Measurements from ENCODE around the gene PTPRR.
"Not testable (repeated sequence)": the region's sequence is repeated elsewhere in the genome, so short reads cannot be mapped to it uniquely, and the experiment has no call there.

The PTPRR gene

DNA sequence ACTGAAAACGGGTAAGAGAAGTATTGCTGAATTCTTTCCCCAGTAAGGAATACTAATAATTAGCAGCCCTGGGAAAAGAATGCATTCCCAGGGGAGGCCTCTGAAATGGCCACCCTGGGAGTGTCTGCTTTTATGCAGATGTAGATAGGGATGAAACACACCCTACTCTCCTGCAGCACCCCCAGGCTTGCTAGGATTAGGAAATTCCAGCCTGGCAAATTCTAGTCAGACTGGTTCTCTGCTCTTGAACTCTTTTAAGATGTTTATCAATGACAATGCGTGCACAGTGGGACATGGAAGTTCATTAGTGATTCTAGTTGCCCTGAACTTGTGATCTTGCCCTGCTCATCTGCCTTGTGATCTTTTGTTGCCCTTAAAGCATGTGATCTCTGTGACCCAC lies 112.5 kb downstream of the PTPRR start:
- H3K27ac ChIP-seq; DNase-seq (ENCODE audit: low read depth, low spot score): not testable (repeated sequence)

- DNase-seq (ENCODE audit: low read depth, low spot score): no peak
- H3K27ac ChIP-seq: no peak overlapping the region
Observed at GRCh38 chr12:70806827-70807226, 113.7 kb downstream of the PTPRR start.

- DNase-seq (ENCODE audit: low read depth, low spot score): no peak
- H3K27ac ChIP-seq: no peak overlapping the region
Observed at GRCh38 chr12:70806043-70806442, 114.5 kb downstream of the PTPRR start.

- H3K27ac ChIP-seq: no peak overlapping the region
- no peak for DNase-seq (ENCODE audit: low read depth, low spot score)
Observed at GRCh38 chr12:70798016-70798783, 122.3 kb downstream of the PTPRR start.

DNA sequence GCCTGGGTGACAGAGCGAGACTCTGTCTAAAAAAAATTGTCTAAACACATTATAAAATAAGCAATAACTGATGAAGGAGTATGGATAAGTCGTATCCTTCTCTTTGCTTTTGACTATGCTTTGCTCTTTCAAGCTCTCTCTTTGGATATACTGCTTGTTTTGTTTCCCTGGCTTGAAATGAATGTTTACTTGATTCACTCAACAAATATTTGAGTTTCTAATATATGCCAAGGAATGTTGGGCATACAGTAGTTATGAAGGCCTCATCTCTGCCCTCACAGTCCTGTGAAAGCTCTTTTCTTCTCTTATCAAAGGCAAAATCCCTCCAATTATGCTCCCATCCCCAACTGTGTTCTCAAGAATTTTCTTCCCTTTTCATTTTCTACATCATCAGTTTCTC lies 123.5 kb downstream of the PTPRR start:
- no peak for DNase-seq (ENCODE audit: low read depth, low spot score)
- no peak overlapping the region for H3K27ac ChIP-seq

GRCh38 chr12:70795608-70796007 lies 124.9 kb downstream of the PTPRR start:
- no peak for DNase-seq (ENCODE audit: low read depth, low spot score)

GRCh38 chr12:70794131-70794530 lies 126.4 kb downstream of the PTPRR start:
- no peak for DNase-seq (ENCODE audit: low read depth, low spot score)
- H3K27ac ChIP-seq: no peak overlapping the region

More at GRCh38 chr12:70795608-70796007, 124.9 kb downstream of the PTPRR start:
- H3K27ac ChIP-seq: no peak overlapping the region

- no peak for DNase-seq (ENCODE audit: low read depth, low spot score)
- no peak overlapping the region for H3K27ac ChIP-seq
Observed at GRCh38 chr12:70788774-70789173, 131.8 kb downstream of the PTPRR start.

DNA sequence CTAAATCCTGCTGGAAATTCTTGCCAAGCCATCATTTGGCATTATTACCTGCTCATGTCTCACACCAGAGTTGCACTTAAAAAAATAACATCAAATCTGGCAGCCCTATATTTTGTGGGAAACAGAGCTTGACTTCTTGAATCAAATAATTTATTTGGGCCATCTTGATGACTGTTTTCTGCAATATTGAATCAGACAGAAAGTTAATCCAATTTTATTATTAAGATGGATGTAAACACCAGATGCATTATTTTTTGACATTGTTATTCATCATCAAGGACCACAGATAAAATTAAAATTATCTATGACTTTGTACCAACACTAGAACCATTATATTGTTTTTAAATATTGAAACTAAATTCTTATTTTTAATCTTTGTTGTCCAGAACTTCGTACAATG lies 132.9 kb downstream of the PTPRR start:
- H3K27ac ChIP-seq: no peak overlapping the region
- no peak for DNase-seq (ENCODE audit: low read depth, low spot score)

DNA sequence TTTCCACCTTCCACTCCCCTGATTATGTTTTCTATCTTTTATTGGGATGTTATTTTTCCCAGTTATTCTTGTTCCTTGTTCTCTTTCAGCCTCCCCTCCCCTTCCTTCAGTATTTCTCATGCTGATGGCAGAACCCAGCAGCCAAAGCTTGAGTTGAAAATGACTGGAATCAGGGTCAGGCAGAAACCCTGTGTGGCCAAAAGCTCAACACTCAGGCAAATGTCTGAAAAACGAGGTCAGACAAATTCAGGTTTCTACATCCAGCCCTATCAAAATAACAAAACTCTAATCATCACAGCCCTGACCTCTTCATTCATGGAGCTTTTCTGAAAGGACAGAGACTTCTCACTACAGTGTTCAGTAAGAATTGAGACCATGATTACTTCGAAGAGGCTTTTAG lies 134.6 kb downstream of the PTPRR start:
- no peak for DNase-seq (ENCODE audit: low read depth, low spot score)
- no peak overlapping the region for H3K27ac ChIP-seq

GRCh38 chr12:70784042-70784668 lies 136.4 kb downstream of the PTPRR start:
- no peak for DNase-seq (ENCODE audit: low read depth, low spot score)
- no peak overlapping the region for H3K27ac ChIP-seq

- no peak overlapping the region for H3K27ac ChIP-seq
- no peak for DNase-seq (ENCODE audit: low read depth, low spot score)
Observed at GRCh38 chr12:70783455-70783854, 137.1 kb downstream of the PTPRR start.

GRCh38 chr12:70779250-70779649 lies 141.3 kb downstream of the PTPRR start:
- no peak overlapping the region for H3K27ac ChIP-seq
- no peak for DNase-seq (ENCODE audit: low read depth, low spot score)

DNA sequence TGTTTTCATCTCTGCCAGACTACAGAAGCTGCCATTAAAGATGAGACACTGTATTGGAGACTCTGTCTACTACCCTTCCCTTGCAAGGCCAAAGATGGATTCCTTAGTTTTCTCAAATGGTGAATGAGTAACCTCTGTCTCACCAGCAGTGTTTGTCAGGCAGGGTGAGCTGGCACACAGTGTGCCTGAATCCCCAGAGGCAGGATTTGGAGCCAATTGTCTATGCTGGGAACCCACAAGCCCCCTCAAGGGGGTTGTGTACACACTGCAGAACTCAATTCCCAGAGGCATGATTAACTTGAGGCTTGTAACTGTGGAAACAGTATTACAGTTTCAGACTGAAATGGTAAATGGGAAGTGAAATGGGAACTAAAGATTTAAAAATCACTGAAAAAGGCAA lies 146.5 kb downstream of the PTPRR start:
- no peak overlapping the region for H3K27ac ChIP-seq
- DNase-seq (ENCODE audit: low read depth, low spot score): peak; percentile 33

GRCh38 chr12:70772836-70773235 lies 147.7 kb downstream of the PTPRR start:
- no peak for DNase-seq (ENCODE audit: low read depth, low spot score)

GRCh38 chr12:70771581-70771980 lies 149.0 kb downstream of the PTPRR start:
- no peak for DNase-seq (ENCODE audit: low read depth, low spot score)
- H3K27ac ChIP-seq: no peak overlapping the region

More at GRCh38 chr12:70772836-70773235, 147.7 kb downstream of the PTPRR start:
- H3K27ac ChIP-seq: no peak overlapping the region

- DNase-seq (ENCODE audit: low read depth, low spot score): no peak
- no peak overlapping the region for H3K27ac ChIP-seq
Observed at GRCh38 chr12:70763666-70764065, 156.9 kb downstream of the PTPRR start.

GRCh38 chr12:70762000-70762399 lies 158.5 kb downstream of the PTPRR start:
- no peak for DNase-seq (ENCODE audit: low read depth, low spot score)
- H3K27ac ChIP-seq: no peak overlapping the region

- DNase-seq (ENCODE audit: low read depth, low spot score): no peak
- no peak overlapping the region for H3K27ac ChIP-seq
Observed at GRCh38 chr12:70759161-70759918, 161.2 kb downstream of the PTPRR start.

DNA sequence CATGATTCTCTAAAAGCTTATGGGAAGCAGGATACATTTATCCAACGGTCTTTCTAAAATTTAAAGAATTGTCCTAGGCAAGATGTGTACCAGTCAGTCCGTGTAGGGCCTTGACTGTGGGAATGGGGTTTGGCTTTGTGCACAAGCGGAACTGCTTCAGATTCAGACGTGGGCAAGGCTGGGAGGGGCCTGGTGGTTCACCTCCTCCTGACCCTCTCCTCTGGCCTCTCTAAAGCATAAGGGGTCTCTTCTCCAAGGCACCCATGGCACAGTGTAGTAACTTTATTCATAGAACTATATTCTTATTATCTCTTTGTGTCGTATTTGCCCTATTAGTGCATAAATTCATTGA lies 162.1 kb downstream of the PTPRR start:
- no peak overlapping the region for H3K27ac ChIP-seq
- DNase-seq (ENCODE audit: low read depth, low spot score): no peak

GRCh38 chr12:70757830-70758493 lies 162.6 kb downstream of the PTPRR start:
- no peak overlapping the region for H3K27ac ChIP-seq
- DNase-seq (ENCODE audit: low read depth, low spot score): no peak
